ENCODE data around the gene PLEK.
"Not testable (repeated sequence)": the region's sequence is repeated elsewhere in the genome, so short reads cannot be mapped to it uniquely, and the experiment has no call there.

Gene PLEK

DNA sequence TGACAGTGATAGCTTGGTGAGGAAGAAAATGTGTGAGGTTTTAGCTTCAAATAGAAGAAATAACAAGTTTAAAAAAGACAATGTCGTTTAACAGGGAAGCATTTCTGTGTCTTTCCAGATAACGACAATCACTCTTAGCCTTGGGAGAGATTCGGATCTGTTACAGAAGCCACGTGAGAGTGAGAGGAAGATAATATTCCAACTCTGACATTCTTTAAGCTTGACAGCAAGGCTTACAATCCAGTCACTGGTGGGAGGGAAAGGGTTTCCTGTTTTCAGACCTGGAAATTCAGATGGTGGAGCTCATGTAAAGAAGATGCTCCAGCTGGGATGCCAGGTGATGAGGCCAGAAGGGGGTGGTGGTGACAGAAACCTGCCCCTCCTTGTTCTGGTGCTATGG lies 71.2 kb downstream of the PLEK start:
- in situ Hi-C loops (cut with HindIII; ENCODE audit: low sequenced_read_pairs), result loop anchor here (10.0 kb wide), 1 partner anchor 51 kb away; no protein-coding TSS in a partner anchor

DNA sequence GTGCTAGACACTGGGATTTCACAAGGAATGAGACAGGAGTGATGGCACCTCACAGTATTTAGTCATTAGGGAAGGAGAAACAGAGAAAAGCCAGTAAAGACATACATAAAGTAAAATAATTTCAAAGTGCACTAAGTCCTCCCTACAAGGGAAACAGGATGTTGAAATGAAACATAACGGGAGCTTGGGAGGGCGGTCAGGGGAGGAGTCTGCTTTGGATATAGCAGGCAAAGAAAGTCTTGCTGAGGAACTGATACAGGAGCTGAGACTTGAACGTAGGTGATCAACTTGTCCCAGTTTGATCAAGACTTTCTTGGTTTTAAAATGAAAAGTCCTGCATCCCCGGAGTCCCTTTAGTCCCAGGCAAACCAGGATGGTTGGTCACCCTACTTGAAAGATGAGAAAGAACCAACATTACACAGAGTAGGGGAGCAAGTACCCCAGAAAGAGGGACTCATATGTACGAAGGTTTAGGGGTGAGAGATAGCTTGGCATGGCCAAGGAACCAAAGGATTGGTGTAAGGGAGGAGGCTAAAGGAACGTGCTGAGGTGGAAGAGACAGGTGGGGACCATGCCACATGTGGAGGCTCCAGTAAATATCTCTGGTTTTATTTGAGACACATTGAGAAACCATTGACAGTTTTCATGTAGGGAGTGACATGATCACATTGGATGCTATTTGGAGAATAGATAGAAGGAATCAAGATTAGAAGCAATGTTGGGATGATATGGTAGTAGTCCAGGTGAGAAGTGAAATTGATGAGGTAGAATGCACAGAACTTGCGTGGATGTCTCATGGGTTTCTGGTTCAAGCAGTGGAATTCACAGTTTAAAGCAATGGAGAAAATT lies 73.6 kb downstream of the PLEK start:
- in situ Hi-C loops (cut with HindIII; ENCODE audit: low sequenced_read_pairs), result loop anchor here (10.0 kb wide), 1 partner anchor 54 kb away; no protein-coding TSS in a partner anchor

DNA sequence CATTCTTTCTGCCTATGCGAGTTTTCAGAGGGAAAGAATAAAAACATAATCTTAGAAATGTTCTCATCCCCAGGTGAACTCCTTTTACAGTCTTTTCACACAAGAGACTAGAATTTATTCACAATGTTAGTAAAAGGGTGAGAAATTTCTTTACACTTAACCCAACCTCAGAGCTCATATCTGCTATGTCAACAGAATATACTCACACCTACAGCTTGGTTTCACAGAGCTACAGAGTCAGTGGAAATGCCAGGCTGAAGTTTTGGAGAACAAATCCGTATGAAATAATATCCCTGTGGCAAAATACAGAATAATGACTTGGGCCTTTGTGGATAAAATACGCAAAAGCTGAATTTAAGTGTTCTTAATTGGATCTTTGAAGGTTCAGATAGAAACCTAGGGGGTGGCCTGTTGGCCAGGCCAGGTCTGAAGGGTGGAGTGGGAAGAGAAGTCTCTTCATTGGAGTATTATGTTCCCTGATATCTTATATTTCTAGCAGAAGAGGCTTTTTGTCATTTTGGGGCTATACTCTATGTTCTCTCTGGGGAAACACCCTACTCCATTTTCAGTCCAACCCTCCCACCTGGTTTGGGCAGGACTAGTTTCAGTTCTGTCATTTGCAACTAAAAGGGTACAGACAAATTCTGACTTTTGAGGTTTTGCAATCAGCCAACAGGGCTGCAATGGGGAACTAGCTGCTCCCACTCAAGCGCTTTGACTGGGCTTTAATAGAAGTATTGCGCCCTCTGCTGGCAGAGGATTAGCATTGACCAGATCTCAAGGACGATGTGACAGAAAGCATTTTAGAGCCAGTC lies 76.3 kb downstream of the PLEK start:
- in situ Hi-C loops (cut with HindIII; ENCODE audit: low sequenced_read_pairs), result no loop called here

DNA sequence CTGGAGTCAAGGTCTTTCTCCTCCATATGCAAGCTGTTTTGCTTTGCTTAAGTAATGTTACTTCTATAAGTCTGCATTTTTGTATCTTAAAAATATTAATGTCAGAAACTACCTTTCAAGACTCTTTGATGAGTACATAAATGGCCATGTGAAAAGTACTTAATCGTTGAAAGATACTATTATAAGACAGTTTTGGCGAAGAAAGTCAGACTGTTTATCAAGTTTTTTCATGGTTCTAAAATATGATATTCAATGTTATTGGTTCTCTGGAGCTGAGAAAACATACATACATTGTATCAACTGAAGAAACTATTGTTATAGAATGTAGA lies 76.9 kb downstream of the PLEK start:
- in situ Hi-C loops (cut with HindIII; ENCODE audit: low sequenced_read_pairs), result no loop called here

GRCh38 chr2:68446425-68446824 lies 81.3 kb downstream of the PLEK start:
- in situ Hi-C loops (cut with HindIII; ENCODE audit: low sequenced_read_pairs), result not testable (repeated sequence)
